ENCODE results near the gene ETV5.

ETV5 gene

DNA sequence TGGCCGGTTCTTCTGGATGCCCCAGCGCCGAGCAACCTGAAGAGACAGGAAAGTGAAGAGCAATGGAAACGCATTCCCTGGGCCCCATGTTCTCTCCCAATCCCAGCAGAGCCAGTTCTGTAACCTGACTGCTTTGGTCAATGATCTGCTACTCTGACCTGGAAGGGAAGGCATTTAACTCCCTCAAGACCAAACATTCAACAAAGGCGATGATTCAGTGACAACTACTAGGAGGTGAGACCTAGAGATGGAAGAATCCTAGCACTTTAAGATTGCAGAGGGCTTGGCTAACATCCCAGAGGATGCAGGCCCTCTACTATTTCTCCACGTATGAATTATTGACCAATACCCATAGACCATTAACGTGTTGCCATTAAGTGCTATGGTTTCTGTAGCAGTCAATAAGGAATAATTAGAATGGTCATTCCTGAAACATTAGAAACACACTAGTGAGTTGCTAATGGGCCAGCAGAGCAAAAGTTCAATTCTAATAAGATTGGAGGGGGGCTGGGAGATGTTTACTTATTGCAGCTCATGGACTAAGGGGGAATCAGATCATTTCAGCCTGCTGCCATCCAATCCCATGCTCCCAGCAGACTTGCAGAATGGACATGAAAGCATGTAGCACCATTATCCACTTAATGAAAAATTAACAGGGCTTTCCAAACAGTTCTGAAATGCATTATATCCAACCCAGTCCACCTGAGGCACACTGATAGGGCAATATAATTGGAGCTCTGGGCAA lies 56.6 kb downstream of the ETV5 start:
- Histone ChIP-seq H3K4me3 (ENCODE audit: insufficient read depth, low read length, poor library complexity, severe bottlenecking) (no peak overlapping the region), H3K9ac (ENCODE audit: low read length) (no peak overlapping the region), H2AFZ (ENCODE audit: low read depth, low read length, severe bottlenecking) (no peak overlapping the region), H3K4me2 (ENCODE audit: low read depth, low read length, poor library complexity, severe bottlenecking) (no peak overlapping the region), H3K79me2 (ENCODE audit: insufficient read depth, low read length) (no peaks in the 10 kb centered on the region), H3F3A (ENCODE audit: insufficient read depth) (no peaks in the 10 kb centered on the region), H3K27me3 (ENCODE audit: low read length) (no peaks in the 10 kb centered on the region), H3K36me3 (ENCODE audit: low read length) (no peaks in the 10 kb centered on the region), H3K9me2 (replicated peaks; ENCODE audit: insufficient read depth, low read length) (no peaks in the 10 kb centered on the region), H4K20me1 (ENCODE audit: low read depth, low read length) (no peaks in the 10 kb centered on the region), H3K9me3 (ENCODE audit: insufficient read depth, low read length) (no peaks in the 10 kb centered on the region), H3K27ac (ENCODE audit: low read depth, low read length) (no peak overlapping the region)
- TF ChIP-seq, protein P1, sequence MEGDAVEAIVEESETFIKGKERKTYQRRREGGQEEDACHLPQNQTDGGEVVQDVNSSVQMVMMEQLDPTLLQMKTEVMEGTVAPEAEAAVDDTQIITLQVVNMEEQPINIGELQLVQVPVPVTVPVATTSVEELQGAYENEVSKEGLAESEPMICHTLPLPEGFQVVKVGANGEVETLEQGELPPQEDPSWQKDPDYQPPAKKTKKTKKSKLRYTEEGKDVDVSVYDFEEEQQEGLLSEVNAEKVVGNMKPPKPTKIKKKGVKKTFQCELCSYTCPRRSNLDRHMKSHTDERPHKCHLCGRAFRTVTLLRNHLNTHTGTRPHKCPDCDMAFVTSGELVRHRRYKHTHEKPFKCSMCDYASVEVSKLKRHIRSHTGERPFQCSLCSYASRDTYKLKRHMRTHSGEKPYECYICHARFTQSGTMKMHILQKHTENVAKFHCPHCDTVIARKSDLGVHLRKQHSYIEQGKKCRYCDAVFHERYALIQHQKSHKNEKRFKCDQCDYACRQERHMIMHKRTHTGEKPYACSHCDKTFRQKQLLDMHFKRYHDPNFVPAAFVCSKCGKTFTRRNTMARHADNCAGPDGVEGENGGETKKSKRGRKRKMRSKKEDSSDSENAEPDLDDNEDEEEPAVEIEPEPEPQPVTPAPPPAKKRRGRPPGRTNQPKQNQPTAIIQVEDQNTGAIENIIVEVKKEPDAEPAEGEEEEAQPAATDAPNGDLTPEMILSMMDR (IDR thresholded peaks at IDR 0.05; ENCODE audit: insufficient read depth, low read length, poor library complexity, severe bottlenecking), result no peak
- no peak for TF ChIP-seq EZH2phosphoT487 (conservative IDR thresholded peaks at IDR 0.05; ENCODE audit: low read length)

DNA sequence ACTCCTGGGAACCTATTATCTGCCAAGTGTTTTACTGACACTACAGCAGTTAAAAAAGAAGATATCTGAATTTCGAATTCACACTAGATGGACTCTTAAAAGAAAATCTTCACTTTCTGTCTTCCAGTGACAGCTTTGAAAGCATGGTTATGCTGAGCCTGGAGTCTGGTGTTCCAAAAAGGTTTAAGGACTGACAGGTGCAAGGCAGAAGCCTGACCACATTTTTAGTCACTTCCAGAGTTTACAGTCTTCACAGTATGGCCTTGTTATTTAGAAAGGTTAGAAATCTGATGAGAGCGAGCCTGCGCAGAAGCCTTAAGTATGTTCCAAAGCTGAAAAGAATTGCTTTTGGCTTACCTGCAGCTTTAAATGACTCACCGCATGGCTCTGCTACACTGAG lies 59.9 kb downstream of the ETV5 start:
- no peaks in the 10 kb centered on the region for H4K20me1 ChIP-seq (ENCODE audit: low read depth, low read length)
- TF ChIP-seq EZH2phosphoT487 (conservative IDR thresholded peaks at IDR 0.05; ENCODE audit: low read length), result no peak
- TF ChIP-seq, protein P1 (IDR thresholded peaks at IDR 0.05; ENCODE audit: insufficient read depth, low read length, poor library complexity, severe bottlenecking), result no peak

DNA sequence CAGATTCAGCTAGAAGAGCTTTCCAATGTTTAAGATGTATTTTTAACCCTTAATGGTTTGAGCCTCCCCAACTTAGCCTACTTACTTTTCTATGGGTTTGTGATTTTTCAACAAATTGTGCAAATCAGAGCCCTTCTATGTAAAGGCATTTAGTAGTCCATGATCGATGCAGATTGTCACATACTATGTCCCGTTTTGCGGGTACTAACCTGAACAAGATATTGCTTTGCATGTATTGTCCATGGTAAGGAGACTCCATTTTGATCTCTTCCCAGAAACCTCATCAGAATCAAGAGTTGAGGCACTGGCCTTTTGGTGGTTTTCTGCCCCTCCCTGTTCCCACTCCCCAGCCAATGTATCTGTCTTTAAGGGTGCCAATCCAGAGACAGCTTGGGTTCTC lies 60.8 kb downstream of the ETV5 start:
- Histone ChIP-seq H3K36me3 (ENCODE audit: low read length) (no peaks in the 10 kb centered on the region), H2AFZ (ENCODE audit: low read depth, low read length, severe bottlenecking) (no peak overlapping the region), H3K9me3 (ENCODE audit: insufficient read depth, low read length) (no peaks in the 10 kb centered on the region), H3K4me3 (ENCODE audit: insufficient read depth, low read length, poor library complexity, severe bottlenecking) (no peak overlapping the region), H3K27me3 (ENCODE audit: low read length) (no peaks in the 10 kb centered on the region), H3K4me2 (ENCODE audit: low read depth, low read length, poor library complexity, severe bottlenecking) (no peak overlapping the region), H3K9me2 (replicated peaks; ENCODE audit: insufficient read depth, low read length) (no peaks in the 10 kb centered on the region), H3K27ac (ENCODE audit: low read depth, low read length) (no peak overlapping the region), H3K9ac (ENCODE audit: low read length) (no peak overlapping the region), H4K20me1 (ENCODE audit: low read depth, low read length) (no peaks in the 10 kb centered on the region), H3F3A (ENCODE audit: insufficient read depth) (no peaks in the 10 kb centered on the region), H3K79me2 (ENCODE audit: insufficient read depth, low read length) (no peaks in the 10 kb centered on the region)
- TF ChIP-seq, protein P1 (IDR thresholded peaks at IDR 0.05; ENCODE audit: insufficient read depth, low read length, poor library complexity, severe bottlenecking), result no peak
- no peak for TF ChIP-seq EZH2phosphoT487 (conservative IDR thresholded peaks at IDR 0.05; ENCODE audit: low read length)

More for the DNA sequence above, 59.9 kb downstream of the ETV5 start:
- Histone ChIP-seq H3K9ac (ENCODE audit: low read length) (no peak overlapping the region), H3K4me2 (ENCODE audit: low read depth, low read length, poor library complexity, severe bottlenecking) (no peak overlapping the region), H3K27me3 (ENCODE audit: low read length) (no peaks in the 10 kb centered on the region), H3K27ac (ENCODE audit: low read depth, low read length) (no peak overlapping the region), H3F3A (ENCODE audit: insufficient read depth) (no peaks in the 10 kb centered on the region), H3K4me3 (ENCODE audit: insufficient read depth, low read length, poor library complexity, severe bottlenecking) (no peak overlapping the region), H3K9me3 (ENCODE audit: insufficient read depth, low read length) (no peaks in the 10 kb centered on the region), H3K9me2 (replicated peaks; ENCODE audit: insufficient read depth, low read length) (no peaks in the 10 kb centered on the region), H3K36me3 (ENCODE audit: low read length) (no peaks in the 10 kb centered on the region), H3K79me2 (ENCODE audit: insufficient read depth, low read length) (no peaks in the 10 kb centered on the region), H2AFZ (ENCODE audit: low read depth, low read length, severe bottlenecking) (no peak overlapping the region)

All from SU-DHL-6 (cell line).